Measurements from ENCODE around the gene ABCB8. TPM values are rescaled to one million over a fixed set of nuclear protein-coding genes. Genes with fewer than 3 reads are reported as not detected.

The ABCB8 gene
- total and polyA plus RNA-seq, 5 donors from 2014 or later = 16.9 to 61.4 (median 19.5) TPM

Other genes with a start within 250 kb of the ABCB8 start
- not detected for gene TMEM176B, start 228.1 kb upstream of the ABCB8 start, total RNA-seq
- gene TMEM176B, start 228.1 kb upstream of the ABCB8 start, polyA plus RNA-seq = 1 to 10 TPM in 1 of 4 donors, under 1 TPM in 2, not detected in 1; 0.21 to 1.0 (median 0.33) TPM
- gene TMEM176A, start 227.7 kb upstream of the ABCB8 start, total RNA-seq = not detected
- gene TMEM176A, start 227.7 kb upstream of the ABCB8 start, polyA plus RNA-seq = under 1 TPM in 2 of 4 donors, not detected in 2; 0.24 TPM
- not detected for gene AOC1, start 175.9 kb upstream of the ABCB8 start, total RNA-seq
- not detected for gene AOC1, start 175.9 kb upstream of the ABCB8 start, polyA plus RNA-seq
- 3.5 TPM for gene KCNH2, start 50.1 kb upstream of the ABCB8 start, total RNA-seq
- gene KCNH2, start 50.1 kb upstream of the ABCB8 start, polyA plus RNA-seq = 1 to 10 TPM in 3 of 4 donors, under 1 TPM in 1; 0.83 to 2.8 (median 1.5) TPM
- 10.7 TPM for gene NOS3, start 37.4 kb upstream of the ABCB8 start, total RNA-seq
- gene NOS3, start 37.4 kb upstream of the ABCB8 start, polyA plus RNA-seq = 1 to 10 TPM; 3.2 to 8.8 (median 7.1) TPM
- 21.2 TPM for gene ATG9B, start 4.0 kb upstream of the ABCB8 start, total RNA-seq
- 10 to 100 TPM; 18.6 to 38.7 (median 36.2) TPM for gene ATG9B, start 4.0 kb upstream of the ABCB8 start, polyA plus RNA-seq
- 5.9 TPM for gene ASIC3, start 20.1 kb downstream of the ABCB8 start, total RNA-seq
- gene ASIC3, start 20.1 kb downstream of the ABCB8 start, polyA plus RNA-seq = not detected
- 7.6 TPM for gene CDK5, start 29.4 kb downstream of the ABCB8 start, total RNA-seq
- 10 to 100 TPM; 15.7 to 20.7 (median 17.6) TPM for gene CDK5, start 29.4 kb downstream of the ABCB8 start, polyA plus RNA-seq
- 71.7 TPM for gene SLC4A2, start 31.1 kb downstream of the ABCB8 start, total RNA-seq
- 10 to 100 TPM; 11.6 to 13.9 (median 12.3) TPM for gene SLC4A2, start 31.1 kb downstream of the ABCB8 start, polyA plus RNA-seq
- gene FASTK, start 52.4 kb downstream of the ABCB8 start, total RNA-seq = 92.4 TPM
- gene FASTK, start 52.4 kb downstream of the ABCB8 start, polyA plus RNA-seq = 10 to 100 TPM; 39.5 to 53.3 (median 46.6) TPM
- gene TMUB1, start 55.0 kb downstream of the ABCB8 start, total RNA-seq = 53.9 TPM
- 10 to 100 TPM; 41.1 to 54.6 (median 48.3) TPM for gene TMUB1, start 55.0 kb downstream of the ABCB8 start, polyA plus RNA-seq
- 24.7 TPM for gene AGAP3, start 58.0 kb downstream of the ABCB8 start, total RNA-seq
- gene AGAP3, start 58.0 kb downstream of the ABCB8 start, polyA plus RNA-seq = 1 to 10 TPM; 1.9 to 3.2 (median 2.7) TPM
- not detected for gene GBX1, start 139.2 kb downstream of the ABCB8 start, total RNA-seq
- gene GBX1, start 139.2 kb downstream of the ABCB8 start, polyA plus RNA-seq = not detected
- not detected for gene ASB10, start 158.8 kb downstream of the ABCB8 start, total RNA-seq
- not detected for gene ASB10, start 158.8 kb downstream of the ABCB8 start, polyA plus RNA-seq
- 3.8 TPM for gene H2BK1, start 182.0 kb downstream of the ABCB8 start, total RNA-seq
- not detected for gene H2BK1, start 182.0 kb downstream of the ABCB8 start, polyA plus RNA-seq
- gene ABCF2, start 198.8 kb downstream of the ABCB8 start, total RNA-seq = 16.3 TPM
- gene ABCF2, start 198.8 kb downstream of the ABCB8 start, polyA plus RNA-seq = 10 to 100 TPM; 25.9 to 31.4 (median 29.7) TPM
- gene CHPF2, start 204.0 kb downstream of the ABCB8 start, total RNA-seq = 38.8 TPM
- 10 to 100 TPM; 18.8 to 24.8 (median 23.0) TPM for gene CHPF2, start 204.0 kb downstream of the ABCB8 start, polyA plus RNA-seq
- 4.7 TPM for gene SMARCD3, start 220.2 kb downstream of the ABCB8 start, total RNA-seq
- 1 to 10 TPM; 1.5 to 4.4 (median 2.1) TPM for gene SMARCD3, start 220.2 kb downstream of the ABCB8 start, polyA plus RNA-seq

All from CD4-positive, CD25-positive, alpha-beta regulatory T cell (primary cell).